Sigmoid colon (tissue), 7 donors: Measurements from ENCODE around the gene RNU1-2. TPM values are rescaled to one million over a fixed set of nuclear protein-coding genes. Genes with fewer than 3 reads are reported as not detected.
"Not testable (repeated sequence)": the region's sequence is repeated elsewhere in the genome, so short reads cannot be mapped to it uniquely, and the experiment has no call there.

Experiments used
- DNase-seq: peaks from one replicate; pipeline ENCODE4 v3.0.0-alpha.2; 2019
- H3K27ac ChIP-seq, 4 donors: fragments of 200-600 bp; sonication (generic); one replicate each; pipeline ENCODE4 v1.5.1; 2016 to 2019; ENCODE audit warnings: mild to moderate bottlenecking in 1 of 4
- H3K27me3 ChIP-seq, 3 donors: fragments of 200-600 bp; sonication (generic); one replicate each; pipeline ENCODE4 v1.5.1; 2019; ENCODE audit warnings: mild to moderate bottlenecking in 1 of 3
- H3K36me3 ChIP-seq, 4 donors: fragments of 200-600 bp; sonication (generic); one replicate each; pipeline ENCODE4 v1.5.1; 2016 to 2019
- H3K4me1 ChIP-seq, 4 donors: fragments of 200-600 bp; sonication (generic); one replicate each; pipeline ENCODE4 v1.5.1; 2017 to 2019
- H3K4me3 ChIP-seq, 4 donors: fragments of 200-600 bp; sonication (generic); one replicate each; pipeline ENCODE4 v1.5.1; 2017 to 2019; ENCODE audit warnings: mild to moderate bottlenecking in 2 of 4, moderate library complexity in 1 of 4
- H3K9me3 ChIP-seq, 4 donors: fragments of 200-600 bp in 3 of 4; sonication (generic) in 3 of 4; one replicate each; pipeline versions ENCODE4 v1.5.1 to v1.6.1; 2013 to 2019
- CTCF ChIP-seq, 4 experiments: fragments of 450-650 bp in 3 of 4; fragments of 200-600 bp in 1 of 4; IDR thresholded peaks; one replicate each; pipeline ENCODE4 v1.5.1; 2016 to 2019; ENCODE audit warnings: antibody characterized with exemption in 4 of 4, mild to moderate bottlenecking in 3 of 4, moderate library complexity in 2 of 4
- EP300 ChIP-seq, 4 donors: sonication (generic); formaldehyde crosslinking; IDR thresholded peaks; one replicate each; pipeline ENCODE4 v1.6.1; 2017; ENCODE audit warnings: antibody characterized with exemption in 4 of 4
- POLR2A ChIP-seq, 2 donors: fragments of 450-650 bp; IDR thresholded peaks; one replicate each; pipeline ENCODE4 v1.6.1; 2016; ENCODE audit warnings: antibody characterized with exemption in 2 of 2, mild to moderate bottlenecking in 2 of 2, moderate library complexity in 2 of 2
- POLR2AphosphoS5 ChIP-seq, 4 donors: sonication (generic); formaldehyde crosslinking; IDR thresholded peaks; one replicate each; pipeline ENCODE4 v1.6.1; 2017; ENCODE audit warnings: antibody characterized with exemption in 4 of 4
- WGBS, 2 donors: extraction: QIAGEN DNeasy Blood & Tissue Kit; methylation state at CpG; one replicate each; pipeline ENCODE4 v1.1.7; 2013; 5-methylcytosine and 5-hydroxymethylcytosine counted together
- intact Hi-C: fragments of 100-400 bp; cut with DNase I; formaldehyde crosslinking; loops from one replicate; pipeline ENCODE4 v1.15.1; 2023
- polyA plus RNA-seq, 3 donors: library from polyadenylated mRNA; stranded (reverse); fragments of 200-250 nt; gene quantifications; one replicate each; pipeline ENCODE4 v1.2.3, GENCODE V29; 2013
- total RNA-seq, 4 donors: library from RNA; depleted of rRNA; stranded (reverse); fragments of >200 nt; gene quantifications; one replicate each; pipeline ENCODE4 v1.1.0, GENCODE V29; 2016
- donor health status: healthy with polysubstance abuse.
- donor health status: Bipolar disorder and iron deficiency.
- donor health status: healthy.

The RNU1-2 gene
- total and polyA plus RNA-seq, 7 donors, result under 0.01 TPM; not detected in 3

DNA sequence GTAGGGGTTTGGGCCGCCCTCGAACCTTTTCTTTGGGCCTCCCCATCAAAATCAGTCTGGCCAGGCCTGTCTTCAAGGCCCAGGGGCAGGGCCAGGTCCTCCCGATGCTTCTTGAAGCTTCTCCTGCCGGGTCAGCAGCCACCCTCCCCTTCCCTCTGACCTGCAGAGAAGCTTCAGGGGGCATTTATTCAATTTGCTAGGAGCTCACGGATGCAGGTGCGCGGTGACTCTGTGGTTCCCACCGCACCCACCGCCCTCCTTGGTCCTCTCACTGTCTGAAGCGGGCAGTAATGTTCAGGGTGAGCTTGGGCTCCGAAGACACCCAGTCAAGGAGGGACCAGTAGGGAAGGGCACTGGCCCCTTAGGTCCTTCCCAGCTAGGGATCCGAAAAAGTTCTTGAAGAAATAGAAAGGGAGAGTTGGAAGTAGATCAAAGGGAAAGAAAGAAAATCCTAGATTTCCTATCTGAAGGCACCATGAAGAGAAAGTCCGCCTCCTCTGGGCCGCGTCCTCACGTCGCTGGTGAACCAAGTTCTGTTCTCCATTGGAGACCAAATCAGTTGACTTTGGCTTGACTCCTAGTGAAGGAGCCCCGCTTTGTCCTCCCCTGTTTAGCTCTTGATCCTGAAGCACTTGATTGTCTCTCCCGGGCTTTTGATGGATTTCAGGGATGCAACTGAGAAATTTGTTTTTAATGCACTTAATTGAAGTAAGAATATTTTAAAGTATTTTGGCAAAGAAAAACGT is 8.7 kb upstream of the RNU1-2 start:
- intact Hi-C loops, result no loop called here
- no peak overlapping the region for H3K4me3 ChIP-seq
- no peak overlapping the region for H3K27ac ChIP-seq
- H3K4me1 ChIP-seq, result peaks cover 0 to 11% (median 8%) of the 10 kb centered on the region in 4 donors
- TF ChIP-seq CTCF (IDR thresholded peaks at IDR 0.05), result no peak
- no peak for TF ChIP-seq EP300 (IDR thresholded peaks at IDR 0.05)
- TF ChIP-seq POLR2A (IDR thresholded peaks at IDR 0.05), result no peak
- no peak for TF ChIP-seq POLR2AphosphoS5 (IDR thresholded peaks at IDR 0.05)
- no peaks in the 10 kb centered on the region for H3K9me3 ChIP-seq
- H3K27me3 ChIP-seq, result no peaks in the 10 kb centered on the region
- DNase-seq, result no peak
- WGBS, 2 donors, result 91% methylated on average over 20 of the region's 20 CpGs
- no peaks in the 10 kb centered on the region for H3K36me3 ChIP-seq

- Histone ChIP-seq H3K4me1 (peaks cover 0 to 11% (median 8%) of the 10 kb centered on the region in 4 donors), H3K27me3 (no peaks in the 10 kb centered on the region), H3K36me3 (no peaks in the 10 kb centered on the region), H3K9me3 (no peaks in the 10 kb centered on the region), H3K4me3 (peak overlapping the region; percentile 51 to 67 (median 56)), H3K27ac (peak overlapping the region; percentile 86 to 93 (median 88))
- intact Hi-C loops, result no loop called here
- peak in 1 of 2 donors; percentile 18 for TF ChIP-seq POLR2A (IDR thresholded peaks at IDR 0.05)
- TF ChIP-seq EP300 (IDR thresholded peaks at IDR 0.05), result no peak
- TF ChIP-seq POLR2AphosphoS5 (IDR thresholded peaks at IDR 0.05), result peak; percentile 10 to 73 (median 68)
- TF ChIP-seq CTCF (IDR thresholded peaks at IDR 0.05), result peak in 1 of 4 experiments; percentile 26
- DNase-seq, result peak; percentile 89
- WGBS, 2 donors, result 5 to 19% methylated on average over 63 of the region's 63 CpGs
Observed at GRCh38 chr1:16888860-16889816, 6.6 kb upstream of the RNU1-2 start.

GRCh38 chr1:16890539-16891021 is 5.2 kb upstream of the RNU1-2 start:
- H3K36me3 ChIP-seq, H3K27ac ChIP-seq, H3K9me3 ChIP-seq, DNase-seq, intact Hi-C loops, H3K27me3 ChIP-seq, H3K4me3 ChIP-seq: not testable (repeated sequence)
- 85 to 87% methylated on average over 5 of the region's 5 CpGs for WGBS, 2 donors
- H3K4me1 ChIP-seq, result peaks cover 0 to 11% (median 10%) of the 10 kb centered on the region in 4 donors

GRCh38 chr1:16891057-16891456 is 4.7 kb upstream of the RNU1-2 start:
- H3K4me1 ChIP-seq, result peaks cover 0 to 11% (median 10%) of the 10 kb centered on the region in 4 donors
- H3K9me3 ChIP-seq, H3K27ac ChIP-seq, intact Hi-C loops, H3K27me3 ChIP-seq, H3K4me3 ChIP-seq, H3K36me3 ChIP-seq, DNase-seq: not testable (repeated sequence)
- 54 to 73% methylated on average over 4 of the region's 4 CpGs for WGBS, 2 donors

DNA sequence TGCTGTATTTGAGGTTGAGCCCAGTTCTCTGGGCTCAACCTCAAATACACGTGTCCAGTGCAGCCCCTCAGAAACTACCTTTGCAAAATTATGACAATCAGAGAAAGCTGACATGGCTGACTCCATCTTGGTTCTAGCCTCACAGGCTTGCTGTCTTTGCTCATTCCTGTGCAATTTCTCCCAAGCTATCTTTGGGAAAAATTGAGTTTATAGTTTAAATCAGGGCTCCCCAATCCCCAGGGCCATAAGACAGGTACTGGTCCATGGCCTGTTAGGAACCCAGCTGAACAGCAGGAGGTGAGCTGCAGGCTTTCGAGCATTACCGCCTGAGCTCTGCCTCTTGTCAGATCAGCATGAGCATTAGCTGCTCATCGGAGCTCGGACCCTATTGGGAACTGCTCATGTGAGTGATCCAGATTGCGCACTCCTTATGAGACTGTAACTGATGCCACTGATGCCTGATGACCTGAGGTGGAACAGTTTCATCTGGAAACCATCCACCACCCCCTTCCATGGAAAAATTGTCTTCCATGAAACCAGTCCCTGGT is 2.7 kb upstream of the RNU1-2 start:
- H3K9me3 ChIP-seq, H3K27ac ChIP-seq, H3K27me3 ChIP-seq, H3K36me3 ChIP-seq, DNase-seq, H3K4me3 ChIP-seq, intact Hi-C loops: not testable (repeated sequence)
- H3K4me1 ChIP-seq, result peaks cover 0 to 20% (median 18%) of the 10 kb centered on the region in 4 donors
- 66 to 86% methylated on average over 6 of the region's 6 CpGs for WGBS, 2 donors

GRCh38 chr1:16893796-16894195 is 2.0 kb upstream of the RNU1-2 start:
- H3K27ac ChIP-seq, DNase-seq, H3K27me3 ChIP-seq, H3K36me3 ChIP-seq, H3K4me3 ChIP-seq, H3K9me3 ChIP-seq, intact Hi-C loops: not testable (repeated sequence)
- 70 to 73% methylated on average over 4 of the region's 4 CpGs for WGBS, 2 donors
- peaks cover 0 to 19% (median 15%) of the 10 kb centered on the region in 4 donors for H3K4me1 ChIP-seq

DNA sequence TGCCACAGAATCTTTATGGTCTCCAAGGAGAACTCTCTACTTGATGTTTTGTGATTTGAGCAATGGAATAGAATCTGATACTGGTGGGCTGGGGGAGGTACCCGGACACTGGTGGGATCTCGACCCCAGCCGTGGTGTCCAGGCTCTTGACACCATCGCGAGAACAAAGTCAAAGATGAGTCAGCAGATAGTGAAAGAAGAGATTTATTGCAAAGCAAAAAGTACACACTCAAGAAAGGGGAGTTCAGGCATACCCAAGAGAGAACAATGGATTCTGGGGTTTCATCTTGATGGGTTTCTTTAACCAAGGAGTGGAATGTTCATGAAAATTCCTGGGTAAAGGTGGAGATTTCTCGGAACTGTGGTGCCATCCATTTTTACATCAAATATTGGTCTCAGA is 1.4 kb upstream of the RNU1-2 start:
- peaks cover 0 to 19% (median 14%) of the 10 kb centered on the region in 4 donors for H3K4me1 ChIP-seq
- H3K9me3 ChIP-seq, DNase-seq, intact Hi-C loops, H3K4me3 ChIP-seq, H3K27me3 ChIP-seq, H3K36me3 ChIP-seq: not testable (repeated sequence)
- 80 to 85% methylated on average over 6 of the region's 6 CpGs for WGBS, 2 donors
- peak overlapping the region in 2 of 4 donors; percentile 78 to 86 for H3K27ac ChIP-seq
